ENCODE results near the gene FSIP1.

FSIP1 gene

GRCh38 chr15:39651881-39652280 is 130.8 kb downstream of the FSIP1 start:
- ChIA-PET POLR2A (no interaction called here), CTCF (interaction anchor here (0.9 to 1.1 kb wide), 2 partner anchors 16 to 28 kb away, joined by 3 read pairs; no protein-coding TSS in a partner anchor)
- DNase-seq (ENCODE audit: extremely low spot score): no peak
- TF ChIP-seq CTCF (IDR thresholded peaks at IDR 0.05; ENCODE audit: control extremely low read depth, extremely low read depth, low read depth, missing control alignments): no peak

- POLR2A ChIA-PET: no interaction called here
- CTCF ChIA-PET: interaction anchor here (0.9 to 1.1 kb wide), 2 partner anchors 15 to 28 kb away, joined by 3 read pairs; no protein-coding TSS in a partner anchor
- no peak for DNase-seq (ENCODE audit: extremely low spot score)
- no peak for TF ChIP-seq CTCF (IDR thresholded peaks at IDR 0.05; ENCODE audit: control extremely low read depth, extremely low read depth, low read depth, missing control alignments)
Measured at GRCh38 chr15:39651295-39651694, 131.3 kb downstream of the FSIP1 start.

GRCh38 chr15:39649757-39650156 is 132.9 kb downstream of the FSIP1 start:
- POLR2A ChIA-PET: no interaction called here
- CTCF ChIA-PET: no interaction called here
- no peak for DNase-seq (ENCODE audit: extremely low spot score)
- TF ChIP-seq CTCF (IDR thresholded peaks at IDR 0.05; ENCODE audit: control extremely low read depth, extremely low read depth, low read depth, missing control alignments): no peak

- ChIA-PET CTCF (interaction anchor here (2.1 kb wide), 1 partner anchor 40 kb away, joined by 6 read pairs; no protein-coding TSS in a partner anchor), POLR2A (interaction anchor here (0.6 kb wide), 1 partner anchor 24 kb away, joined by 5 read pairs; no protein-coding TSS in a partner anchor)
- TF ChIP-seq CTCF (IDR thresholded peaks at IDR 0.05; ENCODE audit: control extremely low read depth, extremely low read depth, low read depth, missing control alignments): no peak
- no peak for DNase-seq (ENCODE audit: extremely low spot score)
Measured at GRCh38 chr15:39646425-39646824, 136.2 kb downstream of the FSIP1 start.

- DNase-seq (ENCODE audit: extremely low spot score): no peak
- POLR2A ChIA-PET: no interaction called here
- TF ChIP-seq CTCF (IDR thresholded peaks at IDR 0.05; ENCODE audit: control extremely low read depth, extremely low read depth, low read depth, missing control alignments): no peak
- CTCF ChIA-PET: interaction anchor here (2.1 kb wide), 1 partner anchor 40 kb away, joined by 6 read pairs; no protein-coding TSS in a partner anchor
Measured at GRCh38 chr15:39645976-39646257, 136.7 kb downstream of the FSIP1 start.

- ChIA-PET POLR2A (no interaction called here), CTCF (interaction anchor here (0.8 to 2.1 kb wide), 4 partner anchors 13 to 112 kb away, joined by 3 to 6 read pairs (median 4); no protein-coding TSS in a partner anchor)
- no peak for TF ChIP-seq CTCF (IDR thresholded peaks at IDR 0.05; ENCODE audit: control extremely low read depth, extremely low read depth, low read depth, missing control alignments)
- DNase-seq (ENCODE audit: extremely low spot score): no peak
Measured at GRCh38 chr15:39645138-39645975, 137.3 kb downstream of the FSIP1 start.
